Lung (tissue), 12 donors: ENCODE measurements around the gene CLIC5. TPM values are rescaled to one million over a fixed set of nuclear protein-coding genes. Genes with fewer than 3 reads are reported as not detected.

Source experiments
- ATAC-seq: fragments of 200-7000 bp; cut with Tn5 transposase; one replicate; pipeline ENCODE4 v1.9.1; 2020; ENCODE audit warnings: moderate number of reproducible peaks; ENCODE audit not compliant: insufficient read depth, low FRiP score
- DNase-seq, 3 donors: peaks; one replicate each; pipeline ENCODE4 v3.0.0-alpha.2; 2013 to 2017
- H3K27ac ChIP-seq, 2 donors: one replicate each; pipeline ENCODE4 v1.5.1; 2013; ENCODE audit warnings: mild to moderate bottlenecking in 2 of 2, moderate library complexity in 2 of 2, control low read depth in 1 of 2, inconsistent platforms in 1 of 2, low read depth in 1 of 2, low read length in 1 of 2
- H3K27me3 ChIP-seq, 3 donors: one replicate each; pipeline ENCODE4 v1.5.1; 2013; ENCODE audit warnings: low read length in 2 of 3; ENCODE audit not compliant: control insufficient read depth in 3 of 3, insufficient read depth in 3 of 3
- H3K36me3 ChIP-seq, 4 donors: one replicate each; pipeline ENCODE4 v1.5.1; 2013; ENCODE audit warnings: low read length in 4 of 4, mild to moderate bottlenecking in 1 of 4, moderate library complexity in 1 of 4; ENCODE audit not compliant: control insufficient read depth in 4 of 4, insufficient read depth in 4 of 4
- H3K4me1 ChIP-seq, 5 donors: one replicate each; pipeline ENCODE4 v1.5.1; 2013; ENCODE audit warnings: low read length in 5 of 5, mild to moderate bottlenecking in 2 of 5, moderate library complexity in 1 of 5; ENCODE audit not compliant: control insufficient read depth in 5 of 5, insufficient read depth in 5 of 5
- H3K4me3 ChIP-seq: one replicate; pipeline ENCODE4 v1.5.1; 2013; ENCODE audit warnings: mild to moderate bottlenecking, control low read depth, moderate library complexity
- H3K9ac ChIP-seq, 2 donors: one replicate each; pipeline ENCODE4 v1.5.1; 2013; ENCODE audit warnings: low read length in 2 of 2, control low read depth in 1 of 2; ENCODE audit not compliant: insufficient read depth in 1 of 2
- H3K9me3 ChIP-seq, 4 donors: one replicate each; pipeline ENCODE4 v1.5.1; 2013; ENCODE audit warnings: low read length in 3 of 4, mild to moderate bottlenecking in 1 of 4, moderate library complexity in 1 of 4; ENCODE audit not compliant: control insufficient read depth in 4 of 4, insufficient read depth in 3 of 4
- CTCF ChIP-seq: IDR thresholded peaks from 2 replicates; pipeline ENCODE4 v1.5.1; 2012; ENCODE audit warnings: mild to moderate bottlenecking; ENCODE audit errors: control extremely low read depth, extremely low read depth
- WGBS, 2 donors: extraction: QIAGEN DNeasy Blood & Tissue Kit; methylation state at CpG; one replicate each; pipeline ENCODE4 v1.1.7; 2013; 5-methylcytosine and 5-hydroxymethylcytosine counted together
- polyA plus RNA-seq, 2 donors: library from polyadenylated mRNA; stranded (reverse); fragments of 200-250 nt; gene quantifications; one replicate each; pipeline ENCODE4 v1.2.1, GENCODE V29; 2013
- total RNA-seq, 2 donors: library from RNA; depleted of rRNA in 1 of 2; stranded (reverse); fragments of >200 nt in 1 of 2; gene quantifications; one replicate each; pipeline ENCODE4 v1.2.1, GENCODE V29; 2014 to 2021
- donor health status: control.
- donor health status: control.
- donor health status: Bipolar disorder and iron deficiency.
- donor health status: healthy.
- donor health status: DM: yes; HTN: yes; CAD: no.

The CLIC5 gene
- total and polyA plus RNA-seq, 4 donors: 14.8 to 92.3 (median 40.7) TPM

GRCh38 chr6:46010771-46011170, 4.9 kb downstream of the CLIC5 start:
- TF ChIP-seq CTCF: no peak
- no peak for ATAC-seq
- H3K27ac ChIP-seq: peak overlapping the region; percentile 86
- peaks cover 0 to 39% (median 16%) of the 10 kb centered on the region in 5 donors for H3K4me1 ChIP-seq
- H3K36me3 ChIP-seq: no peaks in the 10 kb centered on the region
- peaks cover 0 to 3% (median 0%) of the 10 kb centered on the region in 4 donors for H3K9me3 ChIP-seq
- no peak for DNase-seq
- no peak overlapping the region for H3K4me3 ChIP-seq
- WGBS, 2 donors: 78 to 87% methylated on average over 5 of the region's 5 CpGs
- H3K9ac ChIP-seq: no peak overlapping the region
- H3K27me3 ChIP-seq: peaks cover 0 to 29% (median 12%) of the 10 kb centered on the region in 3 donors

- ATAC-seq (no peak), DNase-seq (no peak)
- Histone ChIP-seq H3K36me3 (no peaks in the 10 kb centered on the region), H3K4me1 (peaks cover 0 to 39% (median 12%) of the 10 kb centered on the region in 5 donors), H3K27me3 (peaks cover 0 to 26% (median 12%) of the 10 kb centered on the region in 3 donors), H3K9me3 (peaks cover 0 to 3% (median 0%) of the 10 kb centered on the region in 4 donors), H3K27ac (peak overlapping the region in 1 of 2 donors; percentile 86), H3K9ac (no peak overlapping the region), H3K4me3 (no peak overlapping the region)
- no peak for TF ChIP-seq CTCF
- WGBS, 2 donors: 68 to 90% methylated on average over 3 of the region's 3 CpGs
These were observed 5.4 kb downstream of the CLIC5 start for GRCh38 chr6:46010270-46010669.

GRCh38 chr6:46002264-46002663, 13.4 kb downstream of the CLIC5 start:
- H3K36me3 ChIP-seq: no peaks in the 10 kb centered on the region
- no peak overlapping the region for H3K4me3 ChIP-seq
- WGBS, 2 donors: 89 to 94% methylated on average over 1 of the region's 1 CpG
- peak overlapping the region in 1 of 2 donors; percentile 58 for H3K27ac ChIP-seq
- no peak overlapping the region for H3K9ac ChIP-seq
- H3K27me3 ChIP-seq: no peaks in the 10 kb centered on the region
- ATAC-seq (no peak), DNase-seq (no peak)
- TF ChIP-seq CTCF: no peak
- no peaks in the 10 kb centered on the region for H3K9me3 ChIP-seq
- H3K4me1 ChIP-seq: peaks cover 0 to 27% (median 4%) of the 10 kb centered on the region in 5 donors

GRCh38 chr6:46000905-46001304, 14.8 kb downstream of the CLIC5 start:
- no peak for DNase-seq
- Histone ChIP-seq H3K4me3 (no peak overlapping the region), H3K9ac (no peak overlapping the region), H3K4me1 (peaks cover 0 to 20% (median 4%) of the 10 kb centered on the region in 5 donors), H3K27ac (peak overlapping the region; percentile 30 to 72), H3K36me3 (no peaks in the 10 kb centered on the region), H3K27me3 (no peaks in the 10 kb centered on the region), H3K9me3 (no peaks in the 10 kb centered on the region)
- TF ChIP-seq CTCF: no peak
- no peak for ATAC-seq
- WGBS, 2 donors: 66 to 73% methylated on average over 1 of the region's 1 CpG
